Omental fat pad (tissue), 4 donors: Measurements from ENCODE around the gene RTN4RL1. TPM values are rescaled to one million over a fixed set of nuclear protein-coding genes. Genes with fewer than 3 reads are reported as not detected.
"Not testable (repeated sequence)": the region's sequence is repeated elsewhere in the genome, so short reads cannot be mapped to it uniquely, and the experiment has no call there.

Experiments used
- ATAC-seq: fragments of 150-250 bp; one replicate; pipeline ENCODE4 v1.9.1; 2016; ENCODE audit warnings: mild to moderate bottlenecking, moderate library complexity; ENCODE audit not compliant: low FRiP score
- DNase-seq: peaks from one replicate; pipeline ENCODE4 v3.0.0-alpha.2; 2019; ENCODE audit warnings: low spot score
- CTCF ChIP-seq, 3 donors: fragments of 450-650 bp; IDR thresholded peaks; one replicate each; pipeline ENCODE4 v1.5.1; 2016 to 2017; ENCODE audit warnings: antibody characterized with exemption in 3 of 3, mild to moderate bottlenecking in 3 of 3, moderate library complexity in 2 of 3
- total RNA-seq, 4 donors: library from RNA; depleted of rRNA; stranded (reverse); fragments of >200 nt; gene quantifications; one replicate each; pipeline ENCODE4 v1.1.0, GENCODE V29; 2016

RTN4RL1 gene
- total RNA-seq, 4 donors from 2014 or later, result 4.5 to 5.2 (median 4.6) TPM

- no peak for TF ChIP-seq CTCF (IDR thresholded peaks at IDR 0.05)
- no peak for DNase-seq
- ATAC-seq, result no peak
Measured at GRCh38 chr17:1992541-1992940, 32.6 kb downstream of the RTN4RL1 start.

GRCh38 chr17:1989135-1989534, 36.0 kb downstream of the RTN4RL1 start:
- ATAC-seq (peak; percentile 87), DNase-seq (peak; percentile 42)
- TF ChIP-seq CTCF (IDR thresholded peaks at IDR 0.05), result no peak

- DNase-seq (no peak), ATAC-seq (no peak)
- no peak for TF ChIP-seq CTCF (IDR thresholded peaks at IDR 0.05)
Measured at GRCh38 chr17:1986783-1987451, 38.2 kb downstream of the RTN4RL1 start.

- TF ChIP-seq CTCF (IDR thresholded peaks at IDR 0.05), result no peak
- ATAC-seq (no peak), DNase-seq (no peak)
Measured at GRCh38 chr17:1985686-1986085, 39.4 kb downstream of the RTN4RL1 start.

GRCh38 chr17:1985093-1985492, 40.0 kb downstream of the RTN4RL1 start:
- ATAC-seq (no peak), DNase-seq (no peak)
- TF ChIP-seq CTCF (IDR thresholded peaks at IDR 0.05), result no peak

- ATAC-seq, DNase-seq: not testable (repeated sequence)
Measured at GRCh38 chr17:1982793-1983366, 42.3 kb downstream of the RTN4RL1 start.

GRCh38 chr17:1980665-1981250, 44.4 kb downstream of the RTN4RL1 start:
- no peak for DNase-seq
- TF ChIP-seq CTCF (IDR thresholded peaks at IDR 0.05), result no peak

More at GRCh38 chr17:1980665-1981250, 44.4 kb downstream of the RTN4RL1 start:
- ATAC-seq, result no peak
